HG03159 (cell line): ENCODE measurements around the gene HHIPL1.

ENCODE experiments used
- ATAC-seq: cut with Tn5 transposase; IDR thresholded peaks from one replicate; pipeline ENCODE4 v1.9.1; 2021; ENCODE audit warnings: mild to moderate bottlenecking, moderate library complexity; ENCODE audit not compliant: unreplicated experiment

HHIPL1 gene

GRCh38 chr14:99727096-99727870 is 82.4 kb downstream of the HHIPL1 start:
- no peak for ATAC-seq

GRCh38 chr14:99728231-99728920 is 83.4 kb downstream of the HHIPL1 start:
- no peak for ATAC-seq

- ATAC-seq, result no peak
Observed at GRCh38 chr14:99728981-99729451, 84.1 kb downstream of the HHIPL1 start.
